Stomach (tissue), 4 donors: ENCODE data around the gene MCCC2.

Experiments
- POLR2A ChIP-seq, 4 donors: fragments of 450-650 bp; IDR thresholded peaks; one replicate each; pipeline ENCODE4 v1.6.1; 2016; ENCODE audit warnings: antibody characterized with exemption in 4 of 4, control low read depth in 2 of 4, mild to moderate bottlenecking in 1 of 4, moderate library complexity in 1 of 4
- POLR2AphosphoS5 ChIP-seq, 3 donors: sonication (generic); formaldehyde crosslinking; IDR thresholded peaks; one replicate each; pipeline ENCODE4 v1.6.1; 2016; ENCODE audit warnings: antibody characterized with exemption in 3 of 3
- TF ChIP-seq, protein P1 (sequence below), 7 experiments: fragments of 450-650 bp in 4 of 7; fragments of 200-600 bp in 3 of 7; sonication (generic) in 3 of 7; IDR thresholded peaks; one replicate each; pipeline ENCODE4 v1.5.1; 2016 to 2019; ENCODE audit warnings: antibody characterized with exemption in 7 of 7, control low read depth in 2 of 7, mild to moderate bottlenecking in 1 of 7

DNA sequence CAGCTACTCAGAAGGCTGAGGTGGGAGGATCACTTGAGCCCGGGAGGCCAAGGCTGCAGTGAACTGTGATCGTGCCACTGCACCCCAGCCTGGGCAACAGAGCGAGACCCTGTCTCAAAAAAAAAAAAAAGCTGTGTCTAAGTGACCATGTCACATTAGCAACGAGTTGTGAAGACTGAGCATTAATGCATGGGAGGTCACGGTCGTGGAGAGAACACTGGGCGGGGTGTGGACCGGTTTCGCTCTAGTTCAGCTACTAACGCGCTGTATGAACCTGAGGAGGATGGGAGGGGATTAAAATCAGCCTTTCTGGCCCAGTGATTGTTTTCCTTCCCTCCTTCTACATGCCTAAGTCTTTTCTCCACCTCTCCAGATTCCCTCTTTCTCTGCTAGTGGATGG, 75.2 kb downstream of the MCCC2 start:
- TF ChIP-seq POLR2AphosphoS5 (IDR thresholded peaks at IDR 0.05) (no peak), POLR2A (IDR thresholded peaks at IDR 0.05) (no peak)
- TF ChIP-seq, protein P1, sequence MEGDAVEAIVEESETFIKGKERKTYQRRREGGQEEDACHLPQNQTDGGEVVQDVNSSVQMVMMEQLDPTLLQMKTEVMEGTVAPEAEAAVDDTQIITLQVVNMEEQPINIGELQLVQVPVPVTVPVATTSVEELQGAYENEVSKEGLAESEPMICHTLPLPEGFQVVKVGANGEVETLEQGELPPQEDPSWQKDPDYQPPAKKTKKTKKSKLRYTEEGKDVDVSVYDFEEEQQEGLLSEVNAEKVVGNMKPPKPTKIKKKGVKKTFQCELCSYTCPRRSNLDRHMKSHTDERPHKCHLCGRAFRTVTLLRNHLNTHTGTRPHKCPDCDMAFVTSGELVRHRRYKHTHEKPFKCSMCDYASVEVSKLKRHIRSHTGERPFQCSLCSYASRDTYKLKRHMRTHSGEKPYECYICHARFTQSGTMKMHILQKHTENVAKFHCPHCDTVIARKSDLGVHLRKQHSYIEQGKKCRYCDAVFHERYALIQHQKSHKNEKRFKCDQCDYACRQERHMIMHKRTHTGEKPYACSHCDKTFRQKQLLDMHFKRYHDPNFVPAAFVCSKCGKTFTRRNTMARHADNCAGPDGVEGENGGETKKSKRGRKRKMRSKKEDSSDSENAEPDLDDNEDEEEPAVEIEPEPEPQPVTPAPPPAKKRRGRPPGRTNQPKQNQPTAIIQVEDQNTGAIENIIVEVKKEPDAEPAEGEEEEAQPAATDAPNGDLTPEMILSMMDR (IDR thresholded peaks at IDR 0.05): no peak
